Stimulated activated CD8-positive, alpha-beta memory T cell treated with anti-CD3 and anti-CD28 coated beads, Interleukin-15, amount 100 ng/mL, for 48 hours (primary cell): ENCODE data around the gene KRT10.
"Not testable (repeated sequence)": the region's sequence is repeated elsewhere in the genome, so short reads cannot be mapped to it uniquely, and the experiment has no call there.

Experiments used
- DNase-seq, 2 donors: peaks; one replicate each; pipeline ENCODE4 v3.0.0-alpha.2; 2020; ENCODE audit warnings: low read depth in 2 of 2

Gene KRT10

DNA sequence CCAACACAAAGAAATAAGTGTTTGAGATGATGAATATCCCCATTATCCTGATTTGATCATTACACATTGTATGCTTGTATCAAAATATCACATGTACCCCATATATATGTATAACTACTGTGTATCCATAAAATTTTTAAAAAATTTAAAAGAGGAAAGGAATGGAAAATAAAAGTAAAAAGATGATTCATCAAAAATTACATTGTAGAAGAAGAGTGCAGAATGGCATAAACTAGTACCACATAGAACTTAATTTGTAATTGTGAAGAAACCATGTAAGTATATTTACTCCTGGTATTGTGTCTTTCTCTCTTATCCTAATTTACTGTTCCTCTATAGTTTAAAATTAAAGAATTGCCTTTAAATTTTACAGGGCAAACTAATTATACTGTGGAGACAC lies 11.5 kb upstream of the KRT10 start:
- no peak for DNase-seq

DNA sequence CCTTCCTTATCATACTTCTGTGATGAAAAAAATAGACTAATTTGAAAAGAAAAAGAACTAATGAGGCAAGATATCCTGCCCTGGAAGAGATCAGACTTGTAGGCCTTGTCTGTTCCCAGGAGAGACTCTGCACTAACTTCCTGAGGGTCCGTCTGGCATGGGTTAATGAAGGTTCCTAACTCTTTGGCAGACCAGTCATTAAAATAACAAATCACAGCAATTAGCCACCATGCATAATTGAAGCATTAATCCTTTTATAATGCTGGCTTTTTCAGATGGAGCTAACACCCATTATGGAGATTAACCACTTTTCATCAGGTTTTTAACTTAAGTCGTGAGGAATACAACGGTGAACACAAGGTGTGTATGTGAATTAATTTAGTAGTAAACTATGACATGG lies 10.4 kb upstream of the KRT10 start:
- no peak for DNase-seq

DNA sequence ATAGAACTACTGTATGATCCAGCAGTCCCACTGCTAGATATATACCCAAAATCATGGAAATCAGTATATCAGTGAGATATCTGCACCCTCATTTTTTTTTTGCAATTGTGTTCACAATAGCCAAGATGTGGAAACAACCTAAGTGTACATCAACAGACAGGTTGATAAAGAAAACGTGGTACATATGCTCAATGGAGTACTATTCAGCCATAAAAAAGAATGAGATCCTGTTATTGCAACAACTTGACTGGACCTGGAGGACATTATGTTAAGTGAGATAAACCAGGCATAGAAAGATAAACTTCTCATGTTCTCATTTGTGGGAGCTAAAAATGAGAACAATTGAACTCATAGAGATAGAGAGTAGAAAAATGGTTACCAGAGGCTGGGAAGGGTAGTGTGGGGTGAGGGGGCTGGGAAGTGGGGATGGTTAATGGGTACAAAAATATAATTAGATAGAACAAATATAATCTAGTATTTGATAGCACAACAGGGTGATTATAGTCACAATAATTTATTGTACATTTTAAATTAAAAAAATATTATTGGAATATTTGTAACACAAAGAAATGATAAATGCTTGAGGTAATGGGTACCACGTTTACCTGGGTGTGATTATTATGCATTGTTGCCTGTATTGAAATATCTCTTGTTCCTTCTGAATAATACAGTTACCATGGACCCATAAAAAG lies 7.8 kb upstream of the KRT10 start:
- no peak for DNase-seq

DNA sequence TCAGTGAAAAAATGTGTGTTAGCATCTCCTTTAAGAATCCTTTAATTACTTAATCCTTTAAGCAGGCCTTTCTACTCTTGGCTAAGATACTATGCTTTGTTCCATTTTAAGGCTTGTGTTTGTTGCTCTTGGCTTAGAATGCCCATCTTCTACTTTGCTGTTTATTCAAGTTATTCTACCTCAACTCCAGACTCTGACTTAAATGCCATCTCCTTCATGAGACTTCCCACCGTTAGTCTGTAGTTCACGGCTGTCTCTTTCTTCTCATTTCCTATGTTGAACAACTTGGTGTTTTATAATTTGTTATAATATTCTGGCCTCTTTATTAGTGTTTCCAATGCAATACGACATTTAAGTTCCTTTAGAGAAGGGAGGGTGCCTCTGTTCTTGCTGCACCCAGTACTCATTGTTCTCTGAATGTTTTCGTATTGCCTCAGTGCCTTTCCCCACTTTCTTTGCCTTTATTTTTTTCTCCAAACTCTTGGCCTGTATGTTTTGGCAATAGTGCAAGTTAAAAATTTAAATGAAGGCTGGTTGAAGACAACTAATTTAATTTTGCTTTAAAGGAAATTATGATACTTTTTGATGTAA lies 6.1 kb upstream of the KRT10 start:
- DNase-seq: no peak

DNA sequence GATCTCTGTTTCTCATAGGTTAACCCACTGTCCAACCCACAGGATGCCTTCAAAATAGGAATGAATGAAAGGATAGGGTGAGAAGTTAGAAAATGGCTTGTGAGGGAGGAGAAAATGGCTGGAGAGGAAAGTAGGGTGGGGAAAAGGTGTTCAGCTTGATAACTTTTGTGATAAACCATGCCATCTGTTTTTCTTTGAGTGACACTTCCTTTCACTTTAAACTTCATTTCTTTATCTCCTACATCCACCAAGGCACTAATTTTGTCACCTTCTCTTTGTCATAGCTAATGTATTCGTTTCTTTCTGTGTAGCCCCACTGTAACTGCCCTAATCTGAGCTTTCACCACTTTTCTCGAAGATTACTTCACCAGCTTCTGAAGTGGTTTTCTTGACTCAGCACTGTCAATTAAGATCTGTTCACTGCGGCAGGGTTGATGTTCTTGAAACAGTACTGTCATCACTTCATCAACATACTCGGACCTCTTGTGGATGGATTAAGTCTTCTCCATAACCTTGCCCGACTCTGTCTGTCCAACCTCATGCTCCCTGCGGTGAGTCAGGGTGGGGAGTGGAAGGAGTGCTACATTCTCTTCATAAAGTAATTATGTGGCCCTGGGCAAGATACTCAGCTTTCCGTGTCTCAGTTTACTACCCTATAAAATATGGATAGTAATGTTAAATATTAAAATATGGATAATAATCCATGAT lies 5.5 kb upstream of the KRT10 start:
- no peak for DNase-seq

DNA sequence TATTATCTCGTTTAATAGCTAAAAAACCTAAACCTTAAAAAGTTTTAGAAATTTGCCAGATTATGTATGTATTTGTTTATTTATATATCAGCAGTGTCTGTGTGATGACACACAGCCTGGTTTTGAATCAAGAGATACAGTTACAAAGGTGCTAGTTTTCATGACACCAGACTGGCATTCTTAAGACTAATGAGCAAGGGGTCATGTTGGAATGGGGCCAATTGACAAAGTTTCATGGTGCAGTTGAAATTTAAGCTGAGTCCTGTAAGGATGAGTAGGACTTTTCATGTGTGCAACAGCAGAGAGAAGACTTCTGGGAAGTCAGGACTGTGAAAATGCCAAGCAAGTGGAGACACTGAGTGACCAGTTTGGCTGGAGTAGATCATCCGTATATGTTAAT lies 3.2 kb upstream of the KRT10 start:
- no peak for DNase-seq

DNA sequence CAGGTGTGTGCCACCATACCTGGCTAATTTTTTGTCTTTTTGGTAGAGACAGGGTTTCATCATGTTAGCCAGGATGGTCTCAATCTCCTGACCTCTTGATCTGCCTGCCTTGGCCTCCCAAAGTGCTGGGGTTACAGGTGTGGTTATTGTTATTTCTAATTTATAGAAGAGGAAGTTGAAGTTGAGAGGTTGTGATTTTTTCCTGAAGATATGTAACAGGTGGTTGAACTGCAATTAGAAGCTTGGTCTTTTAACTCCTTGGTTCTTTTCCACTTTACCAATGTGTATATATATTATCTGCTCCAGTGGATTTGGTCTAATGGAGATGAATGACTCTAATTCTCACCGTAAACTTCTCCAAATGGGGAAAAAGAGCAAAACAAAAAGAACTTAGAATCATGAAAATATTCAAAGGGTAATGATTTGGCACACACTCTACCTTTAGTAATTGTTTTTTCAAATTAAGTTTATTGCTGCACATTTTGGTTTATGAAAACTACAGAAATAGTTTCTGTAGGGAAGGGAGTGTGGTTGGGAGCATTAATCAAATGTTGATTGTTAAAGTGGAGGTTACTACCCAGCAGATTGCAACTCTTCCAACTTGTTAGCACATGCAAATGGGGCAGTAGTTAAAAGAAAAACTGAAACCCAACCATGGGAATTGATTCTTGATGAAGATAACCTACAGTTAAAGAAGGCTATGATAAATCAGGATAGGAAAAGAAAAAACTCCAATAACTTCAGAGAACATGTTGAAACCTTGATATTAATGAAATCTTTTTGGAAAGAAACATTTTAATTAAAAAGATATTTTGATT lies 1.8 kb upstream of the KRT10 start:
- DNase-seq: no peak

DNA sequence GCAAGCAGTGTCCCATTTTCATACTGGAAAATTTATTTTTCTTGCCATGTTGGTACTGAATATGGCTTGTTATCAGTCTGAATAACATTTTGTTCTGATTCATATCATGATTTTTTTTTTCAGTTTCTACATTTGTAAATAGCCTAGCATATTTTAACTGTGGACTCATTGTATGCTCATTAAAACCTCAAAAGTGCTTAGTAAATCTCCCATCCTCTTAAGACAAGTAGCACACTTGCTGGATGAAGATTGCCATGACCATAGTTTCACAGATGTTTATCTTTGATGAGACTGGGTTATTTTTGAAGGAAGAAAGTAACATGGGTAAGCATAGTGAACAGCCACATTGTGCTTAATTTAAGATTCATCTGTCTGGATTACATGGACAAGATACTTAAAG lies 878 bp downstream of the KRT10 start:
- no peak for DNase-seq

DNA sequence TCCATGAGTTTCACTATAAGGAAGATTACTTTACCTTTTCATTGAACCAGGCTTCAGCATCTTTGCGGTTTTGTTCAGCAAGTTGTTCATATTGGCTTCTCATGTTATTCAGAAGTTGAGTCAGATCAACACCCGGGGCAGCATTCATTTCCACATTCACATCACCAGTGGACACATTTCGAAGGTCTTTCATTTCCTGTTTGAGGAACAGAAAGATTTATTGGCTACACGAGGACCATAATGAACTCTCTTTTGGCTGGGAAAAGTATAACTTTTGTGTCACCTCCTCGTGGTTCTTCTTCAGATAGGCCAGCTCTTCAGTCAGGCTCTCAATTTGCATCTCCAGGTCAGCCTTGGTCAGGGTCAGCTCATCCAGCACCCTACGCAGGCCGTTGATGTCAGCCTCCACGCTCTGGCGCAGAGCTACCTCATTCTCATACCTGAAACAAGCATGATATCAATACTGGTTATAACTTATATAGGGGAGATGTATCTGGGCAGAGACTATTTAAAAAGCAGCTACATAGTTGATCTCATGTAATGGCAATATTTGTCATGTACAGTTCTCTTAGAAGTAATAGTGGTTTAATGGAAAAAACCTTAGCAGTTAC lies 2.1 kb downstream of the KRT10 start:
- no peak for DNase-seq

DNA sequence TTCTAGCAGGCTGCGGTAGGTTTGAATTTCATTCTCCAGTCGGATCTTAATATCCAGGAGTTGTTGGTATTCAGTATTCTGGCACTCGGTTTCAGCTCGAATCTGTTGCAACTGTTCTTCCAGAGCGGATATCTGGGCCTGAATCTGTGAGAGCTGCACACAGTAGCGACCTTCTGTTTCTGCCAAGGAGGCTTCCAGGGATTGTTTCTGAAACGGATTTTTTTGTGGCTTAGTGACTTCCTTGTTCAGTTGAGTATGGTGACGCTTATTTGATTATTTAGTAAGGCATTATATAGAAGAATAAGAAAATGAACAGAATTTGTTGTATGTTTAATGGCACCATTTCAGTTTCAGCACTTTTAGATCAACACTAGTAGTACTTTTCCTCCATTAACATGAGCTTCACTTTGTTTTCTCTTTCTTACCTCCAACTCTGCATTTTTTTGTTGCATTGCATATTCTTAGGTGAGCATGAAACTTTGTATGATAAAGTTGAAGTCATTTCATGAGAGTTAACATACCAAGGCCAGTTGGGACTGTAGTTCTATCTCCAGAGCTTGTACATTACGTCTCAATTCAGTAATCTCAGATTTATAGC lies 2.8 kb downstream of the KRT10 start:
- no peak for DNase-seq

DNA sequence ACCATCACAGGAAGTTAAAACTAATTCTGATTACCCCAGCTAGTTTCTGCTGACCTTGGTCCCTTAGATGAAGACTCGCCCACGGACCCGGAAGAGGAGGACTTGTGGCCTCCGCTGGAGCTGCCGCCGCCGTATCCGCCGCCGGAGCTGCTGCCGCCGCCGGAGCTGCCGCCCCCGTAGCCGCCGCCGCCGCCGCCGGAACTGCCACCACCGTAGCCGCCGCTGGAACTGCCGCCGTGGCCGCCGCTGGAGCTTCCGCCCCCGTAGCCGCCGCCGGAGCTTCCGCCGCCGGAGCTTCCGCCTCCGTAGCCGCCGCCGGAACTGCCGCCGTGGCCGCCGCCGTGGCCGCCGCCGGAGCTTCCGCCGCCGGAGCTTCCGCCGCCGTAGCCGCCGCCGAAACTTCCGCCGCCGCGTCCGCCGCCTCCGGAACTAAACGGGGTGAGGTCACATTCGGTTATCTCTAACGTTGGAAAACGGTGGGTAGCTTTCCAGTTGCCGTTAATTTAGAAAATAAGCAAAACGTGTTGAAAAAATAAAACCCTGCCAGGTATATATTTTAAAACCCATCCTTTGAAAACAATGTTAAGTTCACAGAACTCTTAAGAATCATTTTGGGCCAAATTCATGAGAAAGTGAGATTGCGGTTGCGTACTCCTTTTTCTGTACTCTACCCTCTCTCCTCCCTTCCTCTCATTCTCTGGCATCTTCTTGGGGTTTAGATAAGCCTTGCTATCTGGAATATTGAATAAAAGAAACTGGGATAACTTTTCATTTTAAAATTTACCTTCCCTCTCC lies 3.5 kb downstream of the KRT10 start:
- peak; percentile 78 to 82 for DNase-seq

DNA sequence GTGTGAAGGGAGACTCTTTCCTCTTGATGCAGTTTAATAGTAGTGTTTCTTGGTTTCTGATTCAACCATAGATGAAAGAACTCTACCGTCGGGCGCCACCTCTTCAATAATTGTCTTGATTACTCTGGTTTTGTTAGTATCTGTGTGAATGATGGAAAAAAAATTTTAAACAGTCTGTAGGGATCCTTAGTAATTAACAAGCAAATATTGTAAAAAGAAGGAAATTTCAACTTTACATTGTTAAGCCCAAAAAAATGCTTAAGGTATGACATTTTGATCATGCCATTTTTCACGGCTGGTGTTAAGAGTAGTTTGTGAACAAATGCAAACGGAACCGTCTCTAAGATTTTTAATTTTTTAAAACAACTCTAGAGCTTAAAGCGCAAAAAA lies 4.1 kb downstream of the KRT10 start:
- no peak for DNase-seq

DNA sequence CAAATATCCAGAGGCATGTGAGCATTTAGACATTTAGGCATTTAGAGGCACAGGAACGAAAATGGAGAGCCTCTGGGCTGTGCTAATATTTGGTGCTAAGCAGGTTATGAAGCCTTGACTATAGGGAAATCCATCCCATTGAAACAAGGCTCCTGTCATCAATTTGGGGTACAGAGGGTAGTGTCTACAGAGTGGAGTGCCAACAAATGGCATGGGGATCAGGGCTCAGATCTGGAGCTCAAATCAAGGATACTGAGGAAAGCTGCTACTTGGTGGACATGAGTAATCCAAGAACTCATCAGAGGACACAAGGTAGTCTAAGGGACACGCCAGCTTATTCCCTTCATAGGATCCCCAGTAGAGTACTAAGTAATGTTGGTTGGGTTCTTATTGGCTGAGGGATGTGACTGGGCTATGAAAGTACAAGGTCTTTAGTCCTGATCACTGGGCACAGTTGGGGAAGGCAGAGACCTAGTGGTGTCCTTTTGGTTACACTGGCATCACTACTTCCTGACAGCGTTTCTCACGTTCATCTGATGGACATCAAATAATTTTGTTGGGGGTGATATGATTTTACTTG lies 5.2 kb downstream of the KRT10 start:
- no peak for DNase-seq

DNA sequence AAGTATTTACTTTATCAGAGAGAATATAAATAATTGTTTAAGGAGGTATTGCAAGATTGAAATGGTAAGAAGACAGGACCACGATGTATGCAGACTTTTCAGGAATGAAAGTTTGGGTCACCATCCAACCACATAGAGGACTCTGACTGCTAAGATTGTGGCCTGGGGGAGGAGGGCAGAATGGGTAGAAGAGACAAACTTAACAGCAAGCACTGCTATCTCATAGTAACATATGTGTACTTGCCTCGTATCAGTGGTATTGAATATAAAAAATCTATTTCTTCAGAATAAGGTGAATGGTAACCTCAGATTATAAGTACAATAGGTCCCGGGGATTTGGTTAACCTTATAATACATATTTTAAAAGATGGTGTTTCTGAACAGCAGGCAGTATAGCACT lies 5.8 kb downstream of the KRT10 start:
- DNase-seq: no peak

DNA sequence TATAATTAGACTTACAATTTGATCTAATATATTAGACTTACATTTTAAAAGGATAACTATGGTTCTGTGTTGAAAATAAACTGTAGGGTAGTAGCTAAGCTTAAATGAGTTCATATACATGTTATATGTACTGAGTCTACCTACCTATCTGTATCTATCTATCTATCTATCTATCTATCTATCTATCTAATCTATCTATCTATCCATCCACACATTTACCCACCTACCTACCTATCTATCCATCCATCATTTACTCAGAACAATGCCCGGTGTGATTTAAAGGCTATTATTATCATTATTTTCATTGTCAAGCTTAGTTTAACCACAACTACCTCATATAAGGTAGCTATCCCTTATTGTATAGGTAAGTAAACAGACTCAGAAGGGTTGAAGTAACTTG lies 7.0 kb downstream of the KRT10 start:
- no peak for DNase-seq

DNA sequence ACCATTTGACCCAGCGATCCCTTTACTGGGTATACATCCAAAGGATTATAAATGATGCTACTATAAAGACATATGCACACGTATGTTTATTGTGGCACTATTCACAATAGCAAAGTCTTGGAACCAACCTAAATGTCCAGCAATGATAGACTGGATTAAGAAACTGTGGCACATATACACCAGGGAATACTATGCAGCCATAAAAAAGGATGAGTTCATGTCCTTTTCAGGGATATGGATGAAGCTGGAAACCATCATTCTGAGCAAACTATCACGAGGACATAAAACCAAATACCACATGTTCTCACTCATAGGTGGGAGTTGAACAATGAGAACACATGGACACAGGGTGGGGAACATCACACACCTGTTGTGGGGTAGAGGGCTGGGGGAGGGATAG lies 7.8 kb downstream of the KRT10 start:
- DNase-seq: not testable (repeated sequence)

DNA sequence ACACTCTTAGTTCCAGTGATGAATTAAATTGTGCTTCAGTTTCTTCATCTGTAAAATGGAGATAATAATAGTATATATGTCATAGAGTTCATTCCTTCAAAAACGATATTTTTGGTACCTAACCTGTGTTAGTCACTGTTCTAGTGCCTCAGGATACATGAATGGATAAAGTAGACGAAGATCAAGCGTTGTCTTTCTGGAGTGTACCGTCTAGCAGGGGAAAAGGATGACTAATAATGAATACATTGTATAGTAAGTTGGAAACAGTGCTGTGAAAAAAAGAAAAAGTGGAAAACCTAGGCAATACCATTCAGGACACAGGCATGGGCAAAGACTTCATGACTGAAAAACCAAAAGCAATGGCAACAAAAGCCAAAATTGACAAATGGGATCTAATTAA lies 8.6 kb downstream of the KRT10 start:
- no peak for DNase-seq

DNA sequence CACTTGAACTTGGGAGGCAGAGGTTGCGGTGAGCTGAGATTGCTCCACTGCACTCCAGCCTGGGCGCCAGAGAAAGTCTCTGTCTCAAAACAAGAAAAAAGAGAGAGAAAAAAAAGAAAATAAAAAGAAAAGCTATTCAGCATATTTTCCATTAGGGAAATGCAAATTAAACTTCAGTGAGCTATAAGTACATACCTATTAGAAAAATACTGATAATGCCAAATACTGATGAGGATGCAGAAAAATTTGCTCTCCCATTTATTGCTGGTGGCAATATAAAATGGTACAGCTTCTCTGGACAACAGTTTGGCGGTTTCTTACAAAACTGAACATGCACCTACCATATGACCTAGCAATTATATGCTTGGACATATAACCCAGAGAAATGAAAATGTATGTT lies 9.8 kb downstream of the KRT10 start:
- DNase-seq: no peak

DNA sequence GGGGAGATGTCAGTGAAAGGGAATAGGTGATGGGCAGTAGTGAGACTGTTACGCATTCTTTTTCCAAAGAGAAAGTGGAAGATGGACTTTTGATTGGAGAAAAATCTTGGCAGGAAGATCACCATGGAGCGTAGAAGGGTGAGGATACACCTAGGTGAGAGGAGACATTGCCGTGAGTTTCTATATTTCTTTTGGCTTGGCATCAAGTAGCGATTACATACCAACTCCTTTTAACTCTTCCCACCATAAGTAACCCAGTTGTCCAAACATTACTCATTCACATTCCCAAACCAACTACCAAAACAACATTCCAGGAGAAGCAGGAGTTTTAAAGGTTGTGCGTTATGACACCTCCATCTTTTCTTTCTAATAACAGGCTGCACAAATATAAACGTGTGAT lies 11.9 kb downstream of the KRT10 start:
- DNase-seq: no peak

DNA sequence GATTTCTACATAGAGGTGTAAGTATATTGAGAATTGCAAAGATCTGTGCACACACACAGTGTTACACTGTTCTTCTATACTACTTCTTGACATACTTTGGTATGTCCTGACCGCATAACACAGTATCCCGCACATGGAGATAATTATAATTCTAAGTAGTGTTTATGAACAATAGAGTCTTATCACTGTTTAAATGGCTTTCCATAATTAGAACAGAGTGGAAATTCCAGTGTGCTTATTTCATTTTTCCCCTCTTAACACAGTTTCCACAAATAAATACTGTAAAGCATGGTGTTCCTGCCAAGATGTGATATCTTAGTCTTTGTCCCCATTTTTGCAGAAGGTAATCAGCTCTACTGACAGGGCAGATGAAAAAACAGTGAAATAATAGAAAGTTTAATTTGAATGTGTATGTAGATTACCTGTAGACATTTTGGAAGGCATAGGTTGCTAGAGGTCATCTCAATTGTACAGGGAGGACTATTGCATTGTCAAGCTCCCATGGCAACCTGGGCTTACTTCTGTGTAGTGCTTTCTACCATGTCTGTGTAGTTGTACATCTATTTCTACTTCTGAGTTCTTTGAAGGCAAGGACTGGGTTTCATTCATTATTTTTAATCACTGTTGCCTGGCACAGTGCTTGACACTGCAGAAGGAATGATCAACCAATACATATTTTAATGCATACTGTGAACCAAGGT lies 12.5 kb downstream of the KRT10 start:
- no peak for DNase-seq
